GM19372 (cell line): ENCODE measurements around the gene WDR73.
"Not testable (repeated sequence)": the region's sequence is repeated elsewhere in the genome, so short reads cannot be mapped to it uniquely, and the experiment has no call there.

ENCODE experiments used
- ATAC-seq: cut with Tn5 transposase; IDR thresholded peaks from one replicate; pipeline ENCODE4 v1.9.1; 2021; ENCODE audit warnings: mild to moderate bottlenecking, low read depth, moderate library complexity; ENCODE audit not compliant: unreplicated experiment

Gene WDR73

GRCh38 chr15:84658080-84658787 is 4.2 kb upstream of the WDR73 start, which contains the start of gene NMB:
Gene NMB (minus strand): TSS chr15:84658199. CDS start chr15:84658152, 47 bp downstream.
- ATAC-seq, result peak; percentile 64

GRCh38 chr15:84657748-84658079 is 3.6 kb upstream of the WDR73 start:
- no peak for ATAC-seq

- ATAC-seq, result no peak
These were observed 2.9 kb upstream of the WDR73 start for GRCh38 chr15:84656972-84657371.

- ATAC-seq, result peak; percentile 33
These were observed 788 bp upstream of the WDR73 start for GRCh38 chr15:84654689-84655453.

- no peak for ATAC-seq
These were observed 536 bp downstream of the WDR73 start for GRCh38 chr15:84653584-84653909.

GRCh38 chr15:84649706-84650105 is 4.4 kb downstream of the WDR73 start:
- no peak for ATAC-seq

- no peak for ATAC-seq
These were observed 5.5 kb downstream of the WDR73 start for GRCh38 chr15:84648539-84648938.

- ATAC-seq, result no peak
These were observed 6.4 kb downstream of the WDR73 start for GRCh38 chr15:84647726-84648125.

- ATAC-seq, result no peak
These were observed 8.1 kb downstream of the WDR73 start for GRCh38 chr15:84645997-84646396.

GRCh38 chr15:84645496-84645895 is 8.6 kb downstream of the WDR73 start:
- no peak for ATAC-seq

GRCh38 chr15:84643838-84644237 is 10.2 kb downstream of the WDR73 start:
- no peak for ATAC-seq

GRCh38 chr15:84642640-84643039 is 11.4 kb downstream of the WDR73 start:
- not testable (repeated sequence) for ATAC-seq

- not testable (repeated sequence) for ATAC-seq
These were observed 12.2 kb downstream of the WDR73 start for GRCh38 chr15:84641871-84642270.

GRCh38 chr15:84638103-84638502 is 16.0 kb downstream of the WDR73 start:
- ATAC-seq, result no peak

- no peak for ATAC-seq
These were observed 19.8 kb downstream of the WDR73 start for GRCh38 chr15:84634228-84634837.

GRCh38 chr15:84633311-84634227 is 20.5 kb downstream of the WDR73 start:
- ATAC-seq, result peak; percentile 49

- no peak for ATAC-seq
These were observed 22.3 kb downstream of the WDR73 start for GRCh38 chr15:84631706-84632272.

- no peak for ATAC-seq
These were observed 25.1 kb downstream of the WDR73 start for GRCh38 chr15:84629033-84629432.

GRCh38 chr15:84625123-84625522 is 29.0 kb downstream of the WDR73 start:
- ATAC-seq, result no peak

GRCh38 chr15:84624359-84624758 is 29.7 kb downstream of the WDR73 start:
- no peak for ATAC-seq
